AG04450 (cell line): Measurements from ENCODE around the gene PLEKHA5. TPM values are rescaled to one million over a fixed set of nuclear protein-coding genes. Genes with fewer than 3 reads are reported as not detected.

Source experiments
- CTCF ChIA-PET: fragments of 300-600, 350-600 bp; formaldehyde crosslinking; extraction: SDS; loops from one replicate; lab custom pipeline; 2022; ENCODE audit warnings: antibody characterized with exemption, inconsistent platforms; lab: Charles Lee
- POLR2A ChIA-PET: fragments of 350-600 bp; formaldehyde crosslinking; extraction: SDS; loops from one replicate; lab custom pipeline; 2021; ENCODE audit warnings: antibody characterized with exemption, inconsistent platforms; lab: Yijun Ruan, JAX
- DNase-seq: peaks from one replicate; pipeline ENCODE4 v3.0.0-alpha.2; 2011; ENCODE audit warnings: low read depth, low spot score
- H3K27ac ChIP-seq: one replicate; pipeline ENCODE4 v1.5.1; 2012; ENCODE audit warnings: low read depth, low read length, control low read depth
- H3K27me3 ChIP-seq: one replicate; pipeline ENCODE4 v1.6.0; 2012; ENCODE audit warnings: low read length; ENCODE audit not compliant: control insufficient read depth, insufficient read depth
- H3K4me3 ChIP-seq: 2 replicates; pipeline ENCODE4 v1.5.1; 2011; ENCODE audit warnings: mild to moderate bottlenecking, low read depth, low read length, control low read depth
- H3K9me3 ChIP-seq: 2 replicates; pipeline ENCODE4 v1.5.1; 2012; ENCODE audit warnings: low read length; ENCODE audit not compliant: control insufficient read depth, insufficient read depth
- polyA plus RNA-seq: library from polyadenylated mRNA; depleted of rRNA; stranded (reverse); fragments of >200 nt; gene quantifications from 2 replicates; pipeline ENCODE4 v1.2.3, GENCODE V29; 2011
- TF ChIP-seq, protein P1 (sequence below): IDR thresholded peaks from 2 replicates; pipeline ENCODE4 v1.5.1; 2011; ENCODE audit warnings: low read depth, low read length, control low read depth, inconsistent platforms

PLEKHA5 gene
- polyA plus RNA-seq, 1 experiment, result 23.5 TPM

DNA sequence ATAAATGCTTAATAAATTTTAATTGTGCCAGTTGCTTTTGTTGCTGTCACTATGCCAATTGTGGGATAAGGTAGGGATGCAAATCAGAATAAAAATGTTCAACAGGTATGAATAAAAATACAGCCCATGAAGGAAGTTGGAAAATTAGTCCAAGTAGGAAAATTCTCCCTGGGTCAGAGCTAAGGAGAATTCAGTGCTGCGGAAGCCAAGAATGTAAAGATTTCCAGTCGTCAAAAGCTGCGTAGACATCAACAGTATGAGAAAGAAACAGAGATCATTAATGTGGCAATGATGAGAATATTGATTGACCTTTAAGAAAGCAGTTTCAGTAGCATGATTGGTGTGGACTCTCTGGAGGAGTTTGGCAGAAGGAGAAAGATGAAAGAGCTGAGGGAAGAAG is 87.9 kb downstream of the PLEKHA5 start:
- no peak overlapping the region for H3K27ac ChIP-seq
- CTCF ChIA-PET, result interaction anchor here (0.8 kb wide), 1 partner anchor 31 kb away, joined by 3 read pairs; no protein-coding TSS in a partner anchor
- H3K9me3 ChIP-seq, result no peaks in the 10 kb centered on the region
- DNase-seq, result no peak
- H3K4me3 ChIP-seq, result no peak overlapping the region
- TF ChIP-seq, protein P1, sequence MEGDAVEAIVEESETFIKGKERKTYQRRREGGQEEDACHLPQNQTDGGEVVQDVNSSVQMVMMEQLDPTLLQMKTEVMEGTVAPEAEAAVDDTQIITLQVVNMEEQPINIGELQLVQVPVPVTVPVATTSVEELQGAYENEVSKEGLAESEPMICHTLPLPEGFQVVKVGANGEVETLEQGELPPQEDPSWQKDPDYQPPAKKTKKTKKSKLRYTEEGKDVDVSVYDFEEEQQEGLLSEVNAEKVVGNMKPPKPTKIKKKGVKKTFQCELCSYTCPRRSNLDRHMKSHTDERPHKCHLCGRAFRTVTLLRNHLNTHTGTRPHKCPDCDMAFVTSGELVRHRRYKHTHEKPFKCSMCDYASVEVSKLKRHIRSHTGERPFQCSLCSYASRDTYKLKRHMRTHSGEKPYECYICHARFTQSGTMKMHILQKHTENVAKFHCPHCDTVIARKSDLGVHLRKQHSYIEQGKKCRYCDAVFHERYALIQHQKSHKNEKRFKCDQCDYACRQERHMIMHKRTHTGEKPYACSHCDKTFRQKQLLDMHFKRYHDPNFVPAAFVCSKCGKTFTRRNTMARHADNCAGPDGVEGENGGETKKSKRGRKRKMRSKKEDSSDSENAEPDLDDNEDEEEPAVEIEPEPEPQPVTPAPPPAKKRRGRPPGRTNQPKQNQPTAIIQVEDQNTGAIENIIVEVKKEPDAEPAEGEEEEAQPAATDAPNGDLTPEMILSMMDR, result no peak
- H3K27me3 ChIP-seq, result no peaks in the 10 kb centered on the region
- POLR2A ChIA-PET, result no interaction called here

DNA sequence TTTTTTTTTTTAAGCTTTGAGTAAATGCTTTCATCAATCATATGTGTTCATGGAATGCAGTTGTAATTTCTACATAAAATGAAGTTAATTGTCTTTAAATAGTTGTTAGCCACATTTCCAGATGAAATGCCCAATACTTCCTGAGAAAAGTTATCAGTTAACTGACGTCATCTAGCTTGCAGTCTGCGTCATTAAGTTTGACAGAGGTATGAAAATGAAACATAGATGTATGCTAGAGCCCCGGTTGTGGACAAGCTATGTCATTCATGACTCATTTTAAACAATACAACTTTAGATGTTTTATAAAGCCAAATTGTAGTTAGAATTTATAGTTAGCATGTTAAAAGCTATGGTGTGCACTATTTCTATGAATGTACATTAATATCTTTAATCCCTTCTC is 90.7 kb downstream of the PLEKHA5 start:
- TF ChIP-seq, protein P1, result no peak
- H3K4me3 ChIP-seq, result no peak overlapping the region
- no peaks in the 10 kb centered on the region for H3K27me3 ChIP-seq
- DNase-seq, result no peak
- H3K27ac ChIP-seq, result no peak overlapping the region
- ChIA-PET CTCF (interaction anchor here (0.6 to 1.6 kb wide), 3 partner anchors 37 to 360 kb away, joined by 3 to 4 read pairs (median 3); no protein-coding TSS in a partner anchor), POLR2A (no interaction called here)
- no peaks in the 10 kb centered on the region for H3K9me3 ChIP-seq

GRCh38 chr12:19220852-19221466 is 91.4 kb downstream of the PLEKHA5 start:
- TF ChIP-seq, protein P1, result no peak
- DNase-seq, result no peak
- Histone ChIP-seq H3K4me3 (no peak overlapping the region), H3K9me3 (no peaks in the 10 kb centered on the region), H3K27ac (peak overlapping the region; percentile 49), H3K27me3 (no peaks in the 10 kb centered on the region)
- ChIA-PET CTCF (interaction anchor here (0.6 to 1.6 kb wide), 3 partner anchors 38 to 68 kb away, joined by 3 to 4 read pairs (median 4); no protein-coding TSS in a partner anchor), POLR2A (no interaction called here)

DNA sequence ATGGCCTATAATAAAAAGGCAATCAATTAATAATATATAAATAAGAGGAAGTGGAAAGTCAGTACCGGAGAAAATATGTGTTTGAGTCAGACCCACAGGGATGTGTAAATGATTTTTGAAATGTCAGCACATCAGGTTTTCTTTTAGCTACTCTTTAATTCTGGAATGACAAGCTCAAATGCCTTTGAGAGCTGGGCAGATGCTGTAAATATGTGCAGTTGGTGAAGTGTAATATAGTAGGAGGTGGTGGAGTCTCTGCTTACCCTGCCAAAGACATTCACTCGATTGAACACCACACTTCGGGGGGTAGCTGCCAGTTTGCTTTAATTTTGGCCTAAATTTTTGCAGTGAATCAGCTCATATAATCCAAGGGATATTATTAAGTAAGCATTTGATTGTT is 93.0 kb downstream of the PLEKHA5 start:
- TF ChIP-seq, protein P1, result no peak
- DNase-seq, result no peak
- no peak overlapping the region for H3K27ac ChIP-seq
- H3K27me3 ChIP-seq, result no peaks in the 10 kb centered on the region
- H3K9me3 ChIP-seq, result no peaks in the 10 kb centered on the region
- ChIA-PET CTCF (interaction anchor here (0.6 to 1.0 kb wide), 8 partner anchors 12 to 814 kb away, joined by 3 to 9 read pairs (median 4); no protein-coding TSS in a partner anchor), POLR2A (interaction anchor here (0.7 kb wide), 1 partner anchor 210 kb away, joined by 9 read pairs; no protein-coding TSS in a partner anchor)
- H3K4me3 ChIP-seq, result no peak overlapping the region

DNA sequence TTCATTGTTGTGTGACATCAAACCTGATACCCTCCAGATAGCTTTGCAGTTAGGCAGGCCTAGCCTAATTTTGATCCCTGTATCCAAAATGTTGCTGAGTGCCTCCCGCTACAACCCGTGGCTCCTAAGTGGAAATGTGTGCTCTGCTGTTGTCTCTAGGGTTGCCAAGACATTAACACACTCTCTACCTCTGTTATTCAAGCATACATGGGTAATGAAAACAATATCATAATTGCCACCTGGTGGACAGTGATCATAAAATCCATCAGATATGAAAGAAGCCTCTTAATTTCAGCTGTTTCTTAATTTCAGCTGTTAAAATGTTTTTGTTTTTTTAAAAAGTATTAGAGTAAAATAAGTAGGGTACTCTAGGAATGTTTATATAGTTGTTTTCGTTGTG is 93.5 kb downstream of the PLEKHA5 start:
- POLR2A ChIA-PET, result interaction anchor here (0.5 to 0.7 kb wide), 3 partner anchors 65 to 555 kb away, joined by 4 to 9 read pairs (median 5); no protein-coding TSS in a partner anchor
- Histone ChIP-seq H3K4me3 (no peak overlapping the region), H3K27me3 (no peaks in the 10 kb centered on the region), H3K27ac (no peak overlapping the region), H3K9me3 (no peaks in the 10 kb centered on the region)
- TF ChIP-seq, protein P1, result peak; percentile 25
- DNase-seq, result no peak
- CTCF ChIA-PET, result interaction anchor here (0.6 to 1.0 kb wide), 8 partner anchors 12 to 814 kb away, joined by 3 to 9 read pairs (median 4); no protein-coding TSS in a partner anchor
